ENCODE measurements around the gene BCAR3.

Gene BCAR3

GRCh38 chr1:93681101-93681988 lies at the start of gene BCAR3:
Gene BCAR3, minus strand, starts transcription at chr1:93681837. Its CDS starts 6,907 bp downstream, at chr1:93674930.
- DNase-seq (ENCODE audit: low read depth) = no peak

- no peak for DNase-seq (ENCODE audit: low read depth)
Observed at GRCh38 chr1:93730621-93731020, 49.0 kb upstream of the BCAR3 start.

GRCh38 chr1:93729906-93730305 lies 48.3 kb upstream of the BCAR3 start:
- no peak for DNase-seq (ENCODE audit: low read depth)

- no peak for DNase-seq (ENCODE audit: low read depth)
Observed at GRCh38 chr1:93729502-93729901, 47.9 kb upstream of the BCAR3 start.

GRCh38 chr1:93728480-93729131 lies 47.0 kb upstream of the BCAR3 start:
- no peak for DNase-seq (ENCODE audit: low read depth)

- DNase-seq (ENCODE audit: low read depth) = no peak
Observed at GRCh38 chr1:93723733-93724270, 42.2 kb upstream of the BCAR3 start.

GRCh38 chr1:93723110-93723509 lies 41.5 kb upstream of the BCAR3 start:
- DNase-seq (ENCODE audit: low read depth) = no peak

- no peak for DNase-seq (ENCODE audit: low read depth)
Observed at GRCh38 chr1:93722081-93723031, 40.7 kb upstream of the BCAR3 start.

GRCh38 chr1:93720956-93721626 lies 39.5 kb upstream of the BCAR3 start:
- no peak for DNase-seq (ENCODE audit: low read depth)

- DNase-seq (ENCODE audit: low read depth) = no peak
Observed at GRCh38 chr1:93717640-93718039, 36.0 kb upstream of the BCAR3 start.

- DNase-seq (ENCODE audit: low read depth) = no peak
Observed at GRCh38 chr1:93716941-93717368, 35.3 kb upstream of the BCAR3 start.

- no peak for DNase-seq (ENCODE audit: low read depth)
Observed at GRCh38 chr1:93716163-93716562, 34.5 kb upstream of the BCAR3 start.

- DNase-seq (ENCODE audit: low read depth) = no peak
Observed at GRCh38 chr1:93715529-93716126, 34.0 kb upstream of the BCAR3 start.

GRCh38 chr1:93714356-93714755 lies 32.7 kb upstream of the BCAR3 start:
- DNase-seq (ENCODE audit: low read depth) = no peak

- DNase-seq (ENCODE audit: low read depth) = no peak
Observed at GRCh38 chr1:93713341-93713740, 31.7 kb upstream of the BCAR3 start.

GRCh38 chr1:93712741-93713140 lies 31.1 kb upstream of the BCAR3 start:
- no peak for DNase-seq (ENCODE audit: low read depth)

GRCh38 chr1:93710499-93711453 lies 29.1 kb upstream of the BCAR3 start:
- no peak for DNase-seq (ENCODE audit: low read depth)

- DNase-seq (ENCODE audit: low read depth) = no peak
Observed at GRCh38 chr1:93708734-93709481, 27.3 kb upstream of the BCAR3 start.

- no peak for DNase-seq (ENCODE audit: low read depth)
Observed at GRCh38 chr1:93707956-93708355, 26.3 kb upstream of the BCAR3 start.
